NB4 (cell line): ENCODE measurements around the gene NOL3.

Experiments
- CTCF ChIP-seq: IDR thresholded peaks from one replicate; pipeline ENCODE4 v1.5.1; 2012; ENCODE audit warnings: low read depth, low read length
- MAX ChIP-seq: IDR thresholded peaks from 2 replicates; pipeline ENCODE4 v1.6.1; 2011; ENCODE audit warnings: low read depth, low read length
- MYC ChIP-seq: IDR thresholded peaks from 2 replicates; pipeline ENCODE4 v1.6.1; 2011; ENCODE audit warnings: low read depth, low read length
- POLR2A ChIP-seq: IDR thresholded peaks from 2 replicates; pipeline ENCODE4 v1.6.1; 2011; ENCODE audit warnings: mild to moderate bottlenecking; ENCODE audit not compliant: insufficient read length; ENCODE audit errors: extremely low read depth

- no peak for TF ChIP-seq CTCF
- TF ChIP-seq POLR2A: no peak
- no peak for TF ChIP-seq MAX
- no peak for TF ChIP-seq MYC
Observed at GRCh38 chr16:67216612-67217490, 46.5 kb downstream of the NOL3 start.
